ENCODE measurements around the gene TSC2. TPM values are rescaled to one million over a fixed set of nuclear protein-coding genes. Genes with fewer than 3 reads are reported as not detected.
A peak's percentile ranks its signal among the peaks of the same experiment; 100 is the strongest.

TSC2 gene
- total RNA-seq, 1 experiment from 2014 or later, result 166 TPM

GRCh38 chr16:2091547-2092255, 43.9 kb downstream of the TSC2 start:
- CTCF ChIA-PET, result interaction anchor here (0.6 to 1.1 kb wide), 4 partner anchors 35 to 423 kb away, joined by 3 to 5 read pairs (median 3); no protein-coding TSS in a partner anchor
- POLR2A ChIA-PET (ENCODE audit: unreplicated experiment), result interaction anchor here (0.6 to 1.7 kb wide), 2 partner anchors 64 to 77 kb away, joined by 7 read pairs; partner anchors contain the start of gene TRAF7
- intact Hi-C loops (cut with micrococcal nuclease; ENCODE audit: unreplicated experiment), result loop anchor here (2.0 to 5.0 kb wide), 3 partner anchors 56 to 131 kb away; partner anchors contain the start of genes E4F1 and RAB26
- Histone ChIP-seq H3K9me2 (ENCODE audit: insufficient read depth) (no peaks in the 10 kb centered on the region), H3K79me2 (ENCODE audit: low read depth) (no peaks in the 10 kb centered on the region), H3K27me3 (ENCODE audit: insufficient read depth, low read depth) (no peaks in the 10 kb centered on the region), H4K20me1 (ENCODE audit: insufficient read depth) (peaks cover 3% of the 10 kb centered on the region; the same call in 1 of the 2 replicates), H2AFZ (no peak overlapping the region), H3K27ac (no peak overlapping the region), H3K4me3 (peak overlapping the region; percentile 42; the same call in 1 of the 2 replicates), H3K4me2 (peak overlapping the region; percentile 73; the same call in 1 of the 2 replicates), H3K9me3 (ENCODE audit: insufficient read depth, low read depth) (no peaks in the 10 kb centered on the region), H3K36me3 (ENCODE audit: low read depth) (no peaks in the 10 kb centered on the region), H3F3A (ENCODE audit: insufficient read depth, low read depth) (peaks cover 13% of the 10 kb centered on the region; the same call in 1 of the 2 replicates), H3K4me1 (replicated peaks; ENCODE audit: insufficient read depth) (no peaks in the 10 kb centered on the region; the same call in 1 of the 2 replicates)
- peak in 1 of 2 experiments; percentile 25 for DNase-seq
- BruUV-seq (replicated peaks), result no TSS peak
- TF ChIP-seq CTCF (conservative IDR thresholded peaks at IDR 0.05) (no peak), EZH2 (IDR thresholded peaks at IDR 0.05; ENCODE audit: low read depth) (no peak)

GRCh38 chr16:2092256-2092620, 44.5 kb downstream of the TSC2 start:
- no TSS peak for BruUV-seq (replicated peaks)
- DNase-seq, result peak in 1 of 2 experiments; percentile 72
- H3K36me3 ChIP-seq (ENCODE audit: low read depth), result no peaks in the 10 kb centered on the region
- ChIA-PET CTCF (interaction anchor here (0.6 kb wide), 2 partner anchors 54 to 423 kb away, joined by 3 read pairs; no protein-coding TSS in a partner anchor), POLR2A (ENCODE audit: unreplicated experiment) (interaction anchor here (0.5 to 1.7 kb wide), 2 partner anchors 63 to 128 kb away, joined by 7 to 17 read pairs; partner anchors contain the start of genes RPS2 and TRAF7)
- TF ChIP-seq CTCF (conservative IDR thresholded peaks at IDR 0.05), result no peak
- TF ChIP-seq EZH2 (IDR thresholded peaks at IDR 0.05; ENCODE audit: low read depth), result no peak
- no peak overlapping the region for H2AFZ ChIP-seq
- no peak overlapping the region for H3K27ac ChIP-seq
- intact Hi-C loops (cut with micrococcal nuclease; ENCODE audit: unreplicated experiment), result loop anchor here (5.0 kb wide), 2 partner anchors 55 to 130 kb away; partner anchors contain the start of genes E4F1 and RAB26
- peaks cover 13% of the 10 kb centered on the region; the same call in 1 of the 2 replicates for H3F3A ChIP-seq (ENCODE audit: insufficient read depth, low read depth)
- no peaks in the 10 kb centered on the region for H3K9me3 ChIP-seq (ENCODE audit: insufficient read depth, low read depth)
- H4K20me1 ChIP-seq (ENCODE audit: insufficient read depth), result peaks cover 3% of the 10 kb centered on the region; the same call in 1 of the 2 replicates
- H3K4me3 ChIP-seq, result no peak overlapping the region
- H3K27me3 ChIP-seq (ENCODE audit: insufficient read depth, low read depth), result no peaks in the 10 kb centered on the region
- H3K9me2 ChIP-seq (ENCODE audit: insufficient read depth), result no peaks in the 10 kb centered on the region
- no peak overlapping the region for H3K4me2 ChIP-seq
- H3K79me2 ChIP-seq (ENCODE audit: low read depth), result no peaks in the 10 kb centered on the region
- no peaks in the 10 kb centered on the region; the same call in 1 of the 2 replicates for H3K4me1 ChIP-seq (replicated peaks; ENCODE audit: insufficient read depth)

DNA sequence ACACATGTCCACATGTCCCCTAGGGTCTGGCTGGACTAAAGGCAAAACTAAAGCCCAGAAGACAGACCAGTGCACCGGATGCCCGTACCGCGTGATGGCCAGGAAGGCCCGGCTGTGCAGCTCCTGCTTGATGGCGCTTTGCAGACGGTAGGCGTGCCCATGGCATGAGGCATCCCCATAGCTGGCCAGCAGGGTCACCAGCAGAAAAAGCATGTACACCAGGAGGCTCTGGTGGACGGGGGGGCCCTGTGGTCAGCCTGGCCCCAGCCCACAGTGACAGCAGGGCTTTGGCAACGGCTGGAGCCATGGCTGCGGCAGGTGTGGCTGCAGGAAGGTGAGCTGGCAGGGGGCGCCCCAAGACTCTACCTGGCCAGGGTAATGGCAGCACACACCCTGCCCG, 45.1 kb downstream of the TSC2 start:
- H4K20me1 ChIP-seq (ENCODE audit: insufficient read depth), result peaks cover 3% of the 10 kb centered on the region; the same call in 1 of the 2 replicates
- CTCF ChIA-PET, result interaction anchor here (0.5 kb wide), 1 partner anchor 57 kb away, joined by 3 read pairs; no protein-coding TSS in a partner anchor
- peaks cover 13% of the 10 kb centered on the region; the same call in 1 of the 2 replicates for H3F3A ChIP-seq (ENCODE audit: insufficient read depth, low read depth)
- H3K4me3 ChIP-seq, result no peak overlapping the region
- peak in 1 of 2 experiments; percentile 25 for DNase-seq
- no TSS peak for BruUV-seq (replicated peaks)
- H2AFZ ChIP-seq, result no peak overlapping the region
- H3K9me2 ChIP-seq (ENCODE audit: insufficient read depth), result no peaks in the 10 kb centered on the region
- intact Hi-C loops (cut with micrococcal nuclease; ENCODE audit: unreplicated experiment), result loop anchor here (5.0 kb wide), 2 partner anchors 54 to 129 kb away; partner anchors contain the start of genes E4F1 and RAB26
- H3K27me3 ChIP-seq (ENCODE audit: insufficient read depth, low read depth), result no peaks in the 10 kb centered on the region
- H3K4me1 ChIP-seq (replicated peaks; ENCODE audit: insufficient read depth), result no peaks in the 10 kb centered on the region; the same call in 1 of the 2 replicates
- H3K4me2 ChIP-seq, result no peak overlapping the region
- POLR2A ChIA-PET (ENCODE audit: unreplicated experiment), result interaction anchor here (0.5 kb wide), 1 partner anchor 128 kb away, joined by 17 read pairs; the partner anchor contains the start of gene RPS2
- TF ChIP-seq CTCF (conservative IDR thresholded peaks at IDR 0.05), result no peak
- TF ChIP-seq EZH2 (IDR thresholded peaks at IDR 0.05; ENCODE audit: low read depth), result no peak
- H3K36me3 ChIP-seq (ENCODE audit: low read depth), result no peaks in the 10 kb centered on the region
- no peaks in the 10 kb centered on the region for H3K79me2 ChIP-seq (ENCODE audit: low read depth)
- no peaks in the 10 kb centered on the region for H3K9me3 ChIP-seq (ENCODE audit: insufficient read depth, low read depth)
- H3K27ac ChIP-seq, result no peak overlapping the region
